HL-60 (cell line): Measurements from ENCODE around the gene RBM4.
"Not testable (repeated sequence)": the region's sequence is repeated elsewhere in the genome, so short reads cannot be mapped to it uniquely, and the experiment has no call there.

ENCODE experiments used
- DNase-seq, 2 experiments: peaks; one replicate each; pipeline ENCODE4 v3.0.0-alpha.2; 2010 to 2020; ENCODE audit warnings: low read depth in 1 of 2, low spot score in 1 of 2
- H3K27ac ChIP-seq: fragments of 250-450 bp; sonication (Bioruptor Pico); replicated peaks from 2 replicates; pipeline ENCODE4 v1.5.1; 2020; ENCODE audit warnings: mild to moderate bottlenecking, moderate library complexity
- H3K27me3 ChIP-seq: fragments of 250-450 bp; sonication (Bioruptor Pico); 2 replicates; pipeline ENCODE4 v1.5.1; 2021; ENCODE audit warnings: mild to moderate bottlenecking, moderate library complexity; ENCODE audit not compliant: insufficient read depth, poor library complexity, severe bottlenecking
- H3K4me3 ChIP-seq: replicated peaks from 2 replicates; pipeline ENCODE4 v1.5.1; 2011; ENCODE audit warnings: mild to moderate bottlenecking, control low read depth, low read length; ENCODE audit not compliant: insufficient read depth
- GABPA ChIP-seq: IDR thresholded peaks from 2 replicates; pipeline ENCODE4 v1.6.1; 2012; ENCODE audit warnings: low read depth
- POLR2AphosphoS5 ChIP-seq: IDR thresholded peaks from 2 replicates; pipeline ENCODE4 v1.6.1; 2012; ENCODE audit warnings: low read depth
- SPI1 ChIP-seq: IDR thresholded peaks from 2 replicates; pipeline ENCODE4 v1.6.1; 2012; ENCODE audit warnings: low read depth, mild to moderate bottlenecking, borderline replicate concordance
- TF ChIP-seq, protein P1 (sequence below): IDR thresholded peaks from one replicate; pipeline ENCODE4 v1.5.1; 2011; ENCODE audit warnings: low read length, control low read depth, inconsistent platforms; ENCODE audit not compliant: insufficient read depth
- TF ChIP-seq, protein P2 (sequence below): IDR thresholded peaks from 2 replicates; pipeline ENCODE4 v1.6.1; 2012; ENCODE audit warnings: low read depth; ENCODE audit not compliant: insufficient replicate concordance

RBM4 gene

DNA sequence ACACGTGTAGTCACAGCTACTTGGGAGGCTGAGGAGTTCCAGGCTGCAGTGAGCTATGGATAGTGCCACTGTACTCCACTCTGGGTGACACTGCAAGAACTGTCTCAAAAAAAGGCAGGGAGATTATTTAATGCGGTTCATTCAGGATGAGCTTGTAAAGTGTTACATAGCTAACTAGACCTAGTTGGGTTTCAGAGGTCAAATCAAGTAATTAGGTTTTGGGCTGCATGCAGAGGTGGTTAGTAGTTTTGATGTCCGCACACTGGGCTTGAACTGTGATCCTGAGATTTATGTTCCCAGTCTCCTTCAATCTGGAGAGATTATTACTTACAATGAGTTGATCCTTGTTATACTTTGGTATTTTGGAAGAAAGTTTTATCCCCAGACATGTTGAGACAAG, 2.1 kb upstream of the RBM4 start:
- no peak overlapping the region for H3K4me3 ChIP-seq
- H3K27ac ChIP-seq: no peak overlapping the region
- TF ChIP-seq POLR2AphosphoS5: no peak
- no peak for TF ChIP-seq GABPA
- TF ChIP-seq, protein P1, sequence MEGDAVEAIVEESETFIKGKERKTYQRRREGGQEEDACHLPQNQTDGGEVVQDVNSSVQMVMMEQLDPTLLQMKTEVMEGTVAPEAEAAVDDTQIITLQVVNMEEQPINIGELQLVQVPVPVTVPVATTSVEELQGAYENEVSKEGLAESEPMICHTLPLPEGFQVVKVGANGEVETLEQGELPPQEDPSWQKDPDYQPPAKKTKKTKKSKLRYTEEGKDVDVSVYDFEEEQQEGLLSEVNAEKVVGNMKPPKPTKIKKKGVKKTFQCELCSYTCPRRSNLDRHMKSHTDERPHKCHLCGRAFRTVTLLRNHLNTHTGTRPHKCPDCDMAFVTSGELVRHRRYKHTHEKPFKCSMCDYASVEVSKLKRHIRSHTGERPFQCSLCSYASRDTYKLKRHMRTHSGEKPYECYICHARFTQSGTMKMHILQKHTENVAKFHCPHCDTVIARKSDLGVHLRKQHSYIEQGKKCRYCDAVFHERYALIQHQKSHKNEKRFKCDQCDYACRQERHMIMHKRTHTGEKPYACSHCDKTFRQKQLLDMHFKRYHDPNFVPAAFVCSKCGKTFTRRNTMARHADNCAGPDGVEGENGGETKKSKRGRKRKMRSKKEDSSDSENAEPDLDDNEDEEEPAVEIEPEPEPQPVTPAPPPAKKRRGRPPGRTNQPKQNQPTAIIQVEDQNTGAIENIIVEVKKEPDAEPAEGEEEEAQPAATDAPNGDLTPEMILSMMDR: no peak
- TF ChIP-seq SPI1: no peak
- TF ChIP-seq, protein P2, sequence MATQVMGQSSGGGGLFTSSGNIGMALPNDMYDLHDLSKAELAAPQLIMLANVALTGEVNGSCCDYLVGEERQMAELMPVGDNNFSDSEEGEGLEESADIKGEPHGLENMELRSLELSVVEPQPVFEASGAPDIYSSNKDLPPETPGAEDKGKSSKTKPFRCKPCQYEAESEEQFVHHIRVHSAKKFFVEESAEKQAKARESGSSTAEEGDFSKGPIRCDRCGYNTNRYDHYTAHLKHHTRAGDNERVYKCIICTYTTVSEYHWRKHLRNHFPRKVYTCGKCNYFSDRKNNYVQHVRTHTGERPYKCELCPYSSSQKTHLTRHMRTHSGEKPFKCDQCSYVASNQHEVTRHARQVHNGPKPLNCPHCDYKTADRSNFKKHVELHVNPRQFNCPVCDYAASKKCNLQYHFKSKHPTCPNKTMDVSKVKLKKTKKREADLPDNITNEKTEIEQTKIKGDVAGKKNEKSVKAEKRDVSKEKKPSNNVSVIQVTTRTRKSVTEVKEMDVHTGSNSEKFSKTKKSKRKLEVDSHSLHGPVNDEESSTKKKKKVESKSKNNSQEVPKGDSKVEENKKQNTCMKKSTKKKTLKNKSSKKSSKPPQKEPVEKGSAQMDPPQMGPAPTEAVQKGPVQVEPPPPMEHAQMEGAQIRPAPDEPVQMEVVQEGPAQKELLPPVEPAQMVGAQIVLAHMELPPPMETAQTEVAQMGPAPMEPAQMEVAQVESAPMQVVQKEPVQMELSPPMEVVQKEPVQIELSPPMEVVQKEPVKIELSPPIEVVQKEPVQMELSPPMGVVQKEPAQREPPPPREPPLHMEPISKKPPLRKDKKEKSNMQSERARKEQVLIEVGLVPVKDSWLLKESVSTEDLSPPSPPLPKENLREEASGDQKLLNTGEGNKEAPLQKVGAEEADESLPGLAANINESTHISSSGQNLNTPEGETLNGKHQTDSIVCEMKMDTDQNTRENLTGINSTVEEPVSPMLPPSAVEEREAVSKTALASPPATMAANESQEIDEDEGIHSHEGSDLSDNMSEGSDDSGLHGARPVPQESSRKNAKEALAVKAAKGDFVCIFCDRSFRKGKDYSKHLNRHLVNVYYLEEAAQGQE: no peak
- no peak for DNase-seq
- H3K27me3 ChIP-seq: no peaks in the 10 kb centered on the region

DNA sequence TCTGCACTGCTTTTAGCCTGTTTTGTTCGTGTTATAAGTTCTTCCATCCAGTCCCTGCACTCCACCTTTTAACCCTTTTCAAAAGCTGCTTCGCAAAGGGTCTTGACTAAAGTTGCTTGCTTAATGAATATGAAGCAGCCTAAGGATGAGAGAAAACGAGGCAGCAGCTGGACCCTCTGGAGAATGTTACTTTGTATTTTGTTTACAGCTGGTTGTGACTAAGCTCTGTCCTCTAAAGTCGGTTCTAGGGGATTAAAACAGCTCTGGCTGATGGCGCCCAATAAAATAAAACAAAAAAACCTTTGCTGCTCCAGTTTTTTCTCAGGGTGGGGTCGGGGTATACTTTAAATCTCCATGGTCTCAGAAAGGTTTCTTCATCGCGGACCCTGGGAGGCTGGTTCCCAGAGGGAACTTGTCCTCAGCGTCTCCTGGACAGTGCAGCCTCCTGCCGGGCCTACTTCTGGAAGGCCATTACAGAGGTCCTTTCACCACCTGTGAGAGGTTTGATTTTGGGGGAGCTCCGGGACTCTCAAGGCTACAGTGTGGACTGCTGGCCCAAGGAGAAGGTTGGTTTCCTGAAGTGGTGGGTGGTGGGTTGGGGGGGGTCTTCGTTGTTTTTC, 836 bp upstream of the RBM4 start:
- no peak for DNase-seq
- peak overlapping the region; percentile 37 for H3K4me3 ChIP-seq
- peak overlapping the region; percentile 69 for H3K27ac ChIP-seq
- no peaks in the 10 kb centered on the region for H3K27me3 ChIP-seq
- no peak for TF ChIP-seq POLR2AphosphoS5
- no peak for TF ChIP-seq GABPA
- TF ChIP-seq, protein P2: peak; percentile 14
- TF ChIP-seq, protein P1: no peak
- TF ChIP-seq SPI1: no peak

DNA sequence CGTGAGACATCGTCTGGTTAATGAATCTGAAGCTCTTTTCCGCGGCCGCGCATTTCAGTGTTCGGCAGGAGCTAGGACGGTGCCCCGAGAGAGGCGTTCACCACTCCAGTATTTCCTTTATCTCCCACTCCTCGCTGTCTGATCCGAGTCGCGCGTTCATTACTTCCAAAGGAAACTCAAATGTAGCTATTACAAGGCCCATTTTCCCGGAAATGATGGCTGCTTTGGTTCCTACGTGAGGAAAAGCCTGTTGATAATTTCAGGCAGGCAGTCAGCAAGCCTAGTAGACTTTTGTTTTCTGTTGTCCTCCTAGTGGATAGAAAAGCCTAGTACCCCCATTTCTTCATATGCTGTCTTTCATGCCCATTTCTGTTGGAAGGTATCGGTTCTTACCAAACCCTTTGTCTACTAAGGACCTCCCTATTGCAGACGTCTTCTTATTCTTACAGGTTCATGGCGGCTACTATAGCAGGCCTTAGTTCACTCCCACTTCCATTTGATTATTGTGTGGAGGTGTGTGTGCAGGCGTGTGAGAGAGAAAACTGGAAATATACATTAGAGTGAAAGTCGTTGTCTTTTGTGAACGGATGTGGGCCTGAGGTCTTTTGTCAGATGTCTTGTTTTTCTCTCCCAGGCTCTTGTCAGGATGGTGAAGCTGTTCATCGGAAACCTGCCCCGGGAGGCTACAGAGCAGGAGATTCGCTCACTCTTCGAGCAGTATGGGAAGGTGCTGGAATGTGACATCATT, 737 bp downstream of the RBM4 start:
- Histone ChIP-seq H3K4me3 (peak overlapping the region; percentile 85), H3K27ac (peak overlapping the region; percentile 86), H3K27me3 (no peaks in the 10 kb centered on the region)
- TF ChIP-seq, protein P2: no peak
- TF ChIP-seq, protein P1: no peak
- TF ChIP-seq GABPA (no peak), SPI1 (no peak), POLR2AphosphoS5 (no peak)
- DNase-seq: peak in 1 of 2 experiments; percentile 14

DNA sequence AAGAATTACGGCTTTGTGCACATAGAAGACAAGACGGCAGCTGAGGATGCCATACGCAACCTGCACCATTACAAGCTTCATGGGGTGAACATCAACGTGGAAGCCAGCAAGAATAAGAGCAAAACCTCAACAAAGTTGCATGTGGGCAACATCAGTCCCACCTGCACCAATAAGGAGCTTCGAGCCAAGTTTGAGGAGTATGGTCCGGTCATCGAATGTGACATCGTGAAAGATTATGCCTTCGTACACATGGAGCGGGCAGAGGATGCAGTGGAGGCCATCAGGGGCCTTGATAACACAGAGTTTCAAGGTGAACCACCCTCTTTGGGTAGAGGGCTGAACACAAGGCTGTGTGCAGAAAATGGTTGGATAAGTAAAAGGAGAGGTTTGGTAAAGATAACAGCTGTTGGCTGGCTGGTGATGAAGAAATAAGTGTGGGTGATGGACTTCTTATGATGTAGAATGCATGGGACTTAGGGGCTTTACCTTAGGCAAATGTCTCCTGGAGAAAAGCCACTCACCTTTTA, 1.4 kb downstream of the RBM4 start:
- not testable (repeated sequence) for H3K27me3 ChIP-seq, H3K27ac ChIP-seq, DNase-seq
- peak overlapping the region; percentile 85 for H3K4me3 ChIP-seq
